Kidney (tissue), 14 donors: Measurements from ENCODE around the gene METTL27. TPM values are rescaled to one million over a fixed set of nuclear protein-coding genes. Genes with fewer than 3 reads are reported as not detected.
"Not testable (repeated sequence)": the region's sequence is repeated elsewhere in the genome, so short reads cannot be mapped to it uniquely, and the experiment has no call there.

Source experiments
- DNase-seq, 5 donors: peaks; one replicate each; pipeline ENCODE4 v3.0.0-alpha.2; 2013 to 2020
- FAIRE-seq: peaks from 2 replicates; lab custom pipeline; 2012; peaks lifted over from hg19 to GRCh38; lab: Jason Lieb, UNC
- H3K27ac ChIP-seq, 2 donors: one replicate each; pipeline ENCODE4 v1.7.0; 2013; ENCODE audit warnings: low read depth in 2 of 2, low read length in 2 of 2, inconsistent platforms in 1 of 2
- H3K27me3 ChIP-seq: one replicate; pipeline ENCODE4 v1.7.1; 2013; ENCODE audit warnings: low read length, inconsistent platforms; ENCODE audit not compliant: control insufficient read depth, insufficient read depth
- H3K36me3 ChIP-seq, 3 donors: one replicate each; pipeline versions ENCODE4 v1.7.0 to v1.7.1; 2013; ENCODE audit warnings: low read length in 3 of 3, control low read depth in 1 of 3, inconsistent platforms in 1 of 3; ENCODE audit not compliant: insufficient read depth in 3 of 3, control insufficient read depth in 2 of 3
- H3K4me1 ChIP-seq, 3 donors: one replicate each; pipeline versions ENCODE4 v1.7.0 to v1.7.1; 2013; ENCODE audit warnings: low read length in 3 of 3, inconsistent platforms in 1 of 3, low read depth in 1 of 3; ENCODE audit not compliant: control insufficient read depth in 2 of 3, insufficient read depth in 2 of 3
- H3K4me3 ChIP-seq, 3 donors: one replicate each; pipeline versions ENCODE4 v1.7.0 to v1.8.1; 2013; ENCODE audit warnings: low read length in 3 of 3, control low read depth in 1 of 3, inconsistent platforms in 1 of 3
- H3K9ac ChIP-seq, 3 donors: one replicate each; pipeline versions ENCODE4 v1.7.0 to v1.7.1; 2013; ENCODE audit warnings: low read length in 3 of 3, control low read depth in 1 of 3, inconsistent platforms in 1 of 3
- H3K9me3 ChIP-seq, 3 donors: one replicate each; pipeline versions ENCODE4 v1.7.0 to v1.7.1; 2013; ENCODE audit warnings: low read length in 3 of 3, control low read depth in 1 of 3, inconsistent platforms in 1 of 3; ENCODE audit not compliant: control insufficient read depth in 2 of 3, insufficient read depth in 1 of 3
- CTCF ChIP-seq: IDR thresholded peaks from 3 replicates; pipeline ENCODE4 v1.5.1; 2012; ENCODE audit warnings: mild to moderate bottlenecking, moderate library complexity, borderline replicate concordance; ENCODE audit not compliant: insufficient read depth; ENCODE audit errors: extremely low read depth
- intact Hi-C: fragments of 100-400 bp; cut with DNase I; formaldehyde crosslinking; loops from one replicate; pipeline ENCODE4 v1.11.1; 2022
- polyA plus RNA-seq: library from polyadenylated mRNA; stranded (reverse); fragments of 350-450 nt; fragmentation: Illumina TruSeq; extraction: RNeasy Lipid Tissue Mini Kit (QIAGEN cat#74804); gene quantifications from one replicate; pipeline ENCODE4 v1.2.3, GENCODE V29; 2014; ENCODE audit warnings: low read depth, low replicate concordance; ENCODE audit not compliant: insufficient read depth
- total RNA-seq: library from RNA; stranded (reverse); fragmentation: NEBNext Ultra II Directional; extraction: Animal tissue kit (Norgen Biotek cat#: 25700); gene quantifications from one replicate; pipeline ENCODE4 v1.2.1, GENCODE V29; 2021
- donor health status: control.
- donor health status: control.
- donor health status: control.
- donor health status: control.
- donor health status: control.
- donor health status: DM: yes; HTN: yes; CAD: no.
- donor health status: Normal renal cell carcinoma (clear cell type).

The METTL27 gene
- total and polyA plus RNA-seq, 2 donors from 2014 or later: 12.9 to 19.3 TPM

DNA sequence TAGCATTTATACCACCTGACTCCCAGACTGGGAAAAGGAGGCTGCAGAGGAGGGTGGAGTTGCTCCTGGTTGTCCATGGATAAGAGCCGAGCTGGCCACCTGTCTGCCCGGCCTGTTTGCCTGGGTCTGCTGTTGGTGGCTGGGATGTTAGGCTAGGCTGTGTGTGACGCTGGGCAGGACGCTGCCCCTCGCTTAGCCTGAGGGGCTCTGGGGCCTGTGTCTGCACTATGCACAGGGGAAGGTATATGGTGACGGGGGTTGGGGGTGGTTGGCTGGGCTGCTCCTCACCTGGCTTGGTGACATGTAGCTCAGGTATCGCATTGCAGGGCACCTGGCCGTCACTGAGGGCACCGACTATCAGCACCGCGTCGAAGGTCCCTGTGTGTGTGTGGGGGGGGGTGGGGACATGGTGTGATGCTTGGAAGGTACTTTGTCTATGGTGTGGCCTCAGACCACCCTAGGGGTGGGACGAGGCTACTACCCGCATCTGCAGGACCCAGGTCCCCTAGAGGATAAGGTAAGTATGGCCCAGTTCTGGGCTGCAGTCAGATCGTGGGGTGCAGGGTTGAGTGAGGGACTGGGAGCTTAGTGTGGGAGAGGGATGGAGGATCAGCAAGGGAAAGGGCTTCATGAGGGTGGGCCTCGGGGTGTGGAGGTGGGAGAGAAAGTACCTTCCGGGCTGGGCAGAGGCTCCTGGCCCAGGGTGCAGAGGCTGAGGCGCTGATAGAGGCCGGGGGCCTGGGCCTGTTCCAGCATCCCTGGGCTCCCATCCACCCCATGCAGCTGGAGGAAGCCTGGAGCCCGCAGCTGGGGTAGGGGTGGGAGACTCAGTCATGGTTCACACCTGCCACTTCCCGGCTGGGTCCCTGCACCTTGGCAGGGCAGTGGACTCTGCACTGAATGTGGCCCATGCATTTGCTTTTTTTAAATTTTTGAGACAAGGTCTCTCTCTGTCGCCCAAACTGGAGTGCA lies 2.3 kb downstream of the METTL27 start:
- no peak for TF ChIP-seq CTCF
- Histone ChIP-seq H3K9ac (no peak overlapping the region), H3K27ac (no peak overlapping the region), H3K4me3 (no peak overlapping the region), H3K4me1 (peaks cover 0 to 7% (median 0%) of the 10 kb centered on the region in 3 donors), H3K36me3 (no peaks in the 10 kb centered on the region), H3K27me3 (no peaks in the 10 kb centered on the region), H3K9me3 (no peaks in the 10 kb centered on the region)
- FAIRE-seq (no peak), DNase-seq (peak in 1 of 5 donors; percentile 51)
- intact Hi-C loops: no loop called here

GRCh38 chr7:73839290-73839689 lies 3.0 kb downstream of the METTL27 start:
- H3K27me3 ChIP-seq: no peaks in the 10 kb centered on the region
- H3K4me3 ChIP-seq: no peak overlapping the region
- H3K36me3 ChIP-seq: no peaks in the 10 kb centered on the region
- no peak for TF ChIP-seq CTCF
- DNase-seq: no peak
- no peak overlapping the region for H3K27ac ChIP-seq
- no peaks in the 10 kb centered on the region for H3K9me3 ChIP-seq
- FAIRE-seq: no peak
- intact Hi-C loops: no loop called here
- no peak overlapping the region for H3K9ac ChIP-seq
- peaks cover 0 to 7% (median 0%) of the 10 kb centered on the region in 3 donors for H3K4me1 ChIP-seq

GRCh38 chr7:73838642-73839041 lies 3.7 kb downstream of the METTL27 start:
- intact Hi-C loops: no loop called here
- H3K4me1 ChIP-seq: peaks cover 0 to 7% (median 1%) of the 10 kb centered on the region in 3 donors
- no peak for FAIRE-seq

DNA sequence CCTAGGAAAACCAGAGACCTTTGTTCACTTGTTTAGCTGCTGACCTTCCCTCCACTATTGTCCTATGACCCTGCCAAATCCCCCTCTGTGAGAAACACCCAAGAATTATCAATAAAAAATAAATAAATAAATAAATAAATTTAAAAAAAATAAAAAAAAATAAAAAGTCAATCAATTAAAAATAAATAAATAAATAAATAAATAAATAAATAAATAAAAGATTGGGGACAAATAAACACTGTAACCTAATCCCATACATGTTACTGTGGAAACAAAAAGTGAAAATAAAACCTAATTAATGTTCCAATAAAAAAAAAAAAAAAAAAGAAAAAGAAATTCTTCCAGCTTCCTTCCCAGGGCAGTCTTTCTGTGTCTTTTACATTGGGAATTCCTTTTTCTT lies 5.1 kb downstream of the METTL27 start:
- intact Hi-C loops, H3K27ac ChIP-seq, DNase-seq, H3K4me3 ChIP-seq, H3K4me1 ChIP-seq, H3K9ac ChIP-seq, H3K9me3 ChIP-seq, H3K27me3 ChIP-seq, H3K36me3 ChIP-seq: not testable (repeated sequence)
- peak; percentile 92 for FAIRE-seq

More at GRCh38 chr7:73838642-73839041, 3.7 kb downstream of the METTL27 start:
- Histone ChIP-seq H3K36me3 (no peaks in the 10 kb centered on the region), H3K27ac (no peak overlapping the region), H3K9ac (no peak overlapping the region), H3K4me3 (no peak overlapping the region), H3K9me3 (no peaks in the 10 kb centered on the region), H3K27me3 (no peaks in the 10 kb centered on the region)
- TF ChIP-seq CTCF: no peak
- no peak for DNase-seq
